Embryonic facial prominence (tissue), 1 donor: ENCODE measurements around the gene MYLK2.

Experiments
- DNase-seq: peaks from one replicate; pipeline ENCODE4 v3.0.0-alpha.2; 2016; ENCODE audit errors: extremely low spot score

The MYLK2 gene

GRCh38 chr20:31853481-31853880, 34.3 kb downstream of the MYLK2 start:
- no peak for DNase-seq

- no peak for DNase-seq
Observed at GRCh38 chr20:31856516-31856915, 37.4 kb downstream of the MYLK2 start.

DNA sequence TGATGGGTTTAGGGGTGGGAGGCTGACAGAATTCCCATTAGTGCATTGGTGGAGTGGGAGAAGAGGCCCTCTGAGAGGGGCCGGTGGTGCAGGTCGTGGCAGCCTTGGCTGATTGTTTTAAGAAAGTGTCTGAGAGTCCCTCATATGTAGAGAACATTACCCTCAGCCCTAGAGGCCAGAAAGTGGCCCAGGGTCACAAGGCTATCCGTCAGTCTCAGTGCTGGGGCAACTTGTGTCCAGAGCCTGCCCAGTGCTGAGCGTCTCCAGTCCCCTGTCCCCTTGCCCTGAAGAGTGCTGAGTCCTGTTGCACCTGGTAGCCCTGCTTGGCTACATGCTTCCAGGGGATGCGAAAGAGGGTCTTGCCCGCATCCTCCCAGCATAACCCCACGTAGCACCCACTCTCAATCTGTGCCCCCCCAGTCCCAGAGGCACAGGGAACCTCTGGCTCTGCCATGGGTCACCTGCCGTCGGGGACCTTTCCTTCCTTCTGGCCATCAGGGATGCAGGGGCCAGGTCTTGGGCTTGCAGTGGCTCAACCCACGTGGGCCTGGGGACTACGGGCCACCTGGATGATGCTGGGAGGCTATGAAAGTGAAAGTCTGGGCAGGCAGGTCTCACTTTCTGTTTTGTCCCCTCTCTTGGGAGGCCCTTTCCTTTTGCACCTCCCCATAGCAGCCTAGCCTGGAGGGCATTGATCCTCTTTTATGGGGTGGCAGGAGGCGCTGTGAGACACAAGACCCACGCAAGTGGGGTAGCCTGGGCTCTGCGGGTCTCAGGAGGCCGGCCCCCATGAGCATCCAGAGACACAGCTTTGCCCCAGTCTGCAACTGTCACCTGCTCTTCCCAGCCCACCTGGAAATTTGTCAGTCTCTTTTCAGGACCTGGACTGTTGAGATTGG, 39.0 kb downstream of the MYLK2 start:
- no peak for DNase-seq

DNA sequence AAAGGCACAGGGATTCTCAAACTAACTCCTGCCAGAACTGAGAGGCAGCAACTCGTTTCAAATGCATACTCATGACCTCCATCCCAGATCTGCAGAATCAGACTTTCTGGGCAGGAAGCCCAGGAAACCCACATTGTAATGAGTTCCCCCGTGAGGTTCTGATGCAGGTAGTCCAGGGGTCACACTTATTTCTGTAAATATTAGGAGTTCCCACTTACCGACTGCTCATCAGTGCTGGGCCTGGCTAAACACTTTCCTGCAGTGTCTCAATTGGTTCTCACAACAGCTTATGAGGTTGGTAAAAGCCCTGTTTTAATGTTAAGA, 39.6 kb downstream of the MYLK2 start:
- DNase-seq: no peak

GRCh38 chr20:31859266-31859997, 40.3 kb downstream of the MYLK2 start:
- no peak for DNase-seq

DNA sequence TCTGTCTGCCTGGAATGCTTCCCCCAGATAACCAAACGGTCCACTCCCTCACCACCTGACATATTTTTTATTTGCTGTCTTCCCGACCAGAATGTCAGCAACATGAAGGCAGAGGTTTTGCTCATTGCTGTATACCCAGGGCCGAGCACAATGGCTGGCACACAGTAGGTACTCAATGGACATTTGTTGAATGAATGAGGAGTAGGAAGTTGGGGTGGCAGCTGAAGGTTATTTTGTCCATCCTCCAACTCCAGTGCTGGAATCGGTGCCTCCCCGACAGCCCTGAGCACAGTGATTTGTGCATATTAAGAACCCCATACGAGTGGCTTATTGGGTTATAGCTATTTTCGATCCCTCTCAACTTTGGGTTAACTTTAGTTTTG, 40.8 kb downstream of the MYLK2 start:
- DNase-seq: no peak

GRCh38 chr20:31860390-31861134, 41.4 kb downstream of the MYLK2 start:
- DNase-seq: no peak

GRCh38 chr20:31861135-31861384, 41.9 kb downstream of the MYLK2 start:
- DNase-seq: no peak

DNA sequence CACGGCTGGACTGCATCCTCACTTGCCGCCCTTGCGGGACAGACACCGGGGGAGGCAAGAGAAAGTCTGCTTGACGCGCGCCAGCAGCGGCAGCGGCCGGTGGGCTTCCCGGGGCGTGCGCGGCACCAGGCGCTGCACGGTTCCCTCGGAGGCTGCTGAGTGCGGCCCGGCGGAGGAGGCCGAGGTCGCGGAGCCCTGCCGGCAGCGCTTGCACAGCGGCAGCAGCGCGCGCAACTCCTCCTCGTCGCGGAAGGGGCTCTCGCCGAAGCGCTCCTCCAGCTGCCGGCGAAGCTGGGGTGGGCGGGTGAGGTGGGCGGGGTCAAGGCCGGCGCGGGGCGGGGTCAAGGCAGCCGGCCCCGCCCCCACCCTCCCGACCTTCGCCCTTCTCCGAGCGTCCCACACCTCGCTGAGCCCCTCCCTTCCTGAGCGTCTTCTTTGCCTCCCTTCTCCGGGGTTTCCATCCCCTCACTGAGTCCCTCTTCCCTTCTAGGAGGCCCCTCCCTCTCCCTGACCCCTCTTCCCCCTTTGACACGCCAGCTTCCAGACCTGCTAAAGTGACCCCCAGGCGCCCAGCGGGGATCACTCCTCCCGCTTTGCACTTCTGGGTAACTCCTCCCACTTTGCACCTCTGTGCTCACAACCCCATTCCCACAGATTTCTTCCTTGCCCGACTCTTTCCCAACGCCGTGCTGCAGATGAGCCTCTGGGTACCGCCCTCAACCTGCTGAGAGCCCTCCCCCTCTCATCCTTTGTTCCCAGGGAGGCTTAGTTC, 42.4 kb downstream of the MYLK2 start:
- no peak for DNase-seq

GRCh38 chr20:31862157-31862470, 43.0 kb downstream of the MYLK2 start:
- no peak for DNase-seq

GRCh38 chr20:31862506-31862905, 43.4 kb downstream of the MYLK2 start:
- no peak for DNase-seq

DNA sequence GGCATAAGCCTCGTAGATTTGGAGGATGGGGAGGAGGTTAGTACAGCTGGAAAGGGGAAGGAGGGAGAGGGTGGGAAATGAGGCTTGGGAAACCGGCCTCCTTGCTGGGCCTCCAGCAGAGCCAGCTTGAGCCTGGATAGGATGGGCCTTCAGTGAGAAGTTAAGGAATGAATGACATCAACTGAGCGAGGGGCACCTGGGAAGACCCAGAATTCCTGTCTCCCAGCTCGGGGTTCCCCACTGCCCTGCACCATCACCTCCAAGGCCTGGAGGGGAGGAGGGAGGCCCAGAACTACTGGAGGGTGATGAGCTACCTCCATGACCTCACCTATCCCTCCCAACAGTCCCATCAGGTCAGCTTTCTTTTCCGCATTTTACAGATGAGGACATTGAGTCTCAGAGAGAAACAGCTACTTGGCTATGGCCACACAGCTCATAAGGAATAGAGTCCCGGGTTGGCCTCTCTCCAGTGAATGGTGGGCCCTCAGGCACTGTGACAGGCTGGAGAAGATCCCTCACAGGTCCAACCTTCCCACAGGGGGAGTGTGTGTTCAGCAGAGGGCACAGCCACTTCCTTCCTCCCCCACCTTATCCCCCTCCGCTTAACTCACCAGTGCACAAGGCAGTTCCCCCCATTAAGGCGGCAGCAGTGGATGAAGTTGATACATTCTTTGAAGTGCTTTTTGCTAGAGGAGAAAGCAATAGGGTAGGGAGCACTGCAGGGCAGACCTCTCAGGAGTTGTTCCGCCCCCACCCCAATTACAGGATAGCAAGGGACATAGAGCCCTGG, 44.3 kb downstream of the MYLK2 start:
- no peak for DNase-seq

DNA sequence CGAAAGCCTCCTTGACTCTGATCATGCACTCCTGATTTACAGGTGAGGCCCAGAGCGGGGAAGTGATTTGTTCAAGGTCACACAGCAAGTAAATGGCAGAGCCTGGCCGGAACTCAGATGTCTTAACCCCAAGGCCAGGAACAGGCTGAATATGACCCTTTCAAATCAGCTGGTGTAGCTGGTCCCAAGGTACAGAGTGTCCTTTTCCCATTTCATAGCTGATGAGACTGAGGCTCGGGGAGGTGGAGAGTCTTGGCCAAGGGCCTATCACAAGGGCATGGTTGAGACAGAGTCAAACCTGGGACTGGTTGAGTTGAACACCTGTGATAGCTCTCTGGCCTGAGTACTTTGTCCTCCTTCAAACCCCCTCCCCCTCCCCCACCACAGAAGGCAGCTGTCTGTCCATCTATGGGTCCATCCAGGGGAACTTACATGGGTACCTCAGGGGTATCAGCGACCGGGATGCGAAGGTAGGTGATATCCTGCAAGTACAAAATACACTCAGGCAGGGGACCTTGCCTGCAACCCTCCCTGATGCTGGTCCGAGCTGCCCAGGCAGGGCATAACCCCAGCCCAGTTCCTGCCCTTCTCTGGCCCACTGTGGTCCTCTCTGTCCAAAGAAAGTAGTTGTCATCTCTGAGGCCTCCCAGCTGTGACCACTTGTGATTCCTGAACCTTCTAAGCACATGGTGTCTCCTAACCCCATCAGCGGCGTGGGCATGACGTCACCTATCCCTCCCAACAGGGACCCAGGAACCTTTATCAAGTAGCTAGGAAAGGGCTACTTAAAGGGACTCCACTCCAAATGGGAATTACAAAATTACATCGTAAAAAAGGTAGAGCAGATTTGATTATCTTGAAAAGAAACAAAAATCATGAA, 45.6 kb downstream of the MYLK2 start:
- no peak for DNase-seq

DNA sequence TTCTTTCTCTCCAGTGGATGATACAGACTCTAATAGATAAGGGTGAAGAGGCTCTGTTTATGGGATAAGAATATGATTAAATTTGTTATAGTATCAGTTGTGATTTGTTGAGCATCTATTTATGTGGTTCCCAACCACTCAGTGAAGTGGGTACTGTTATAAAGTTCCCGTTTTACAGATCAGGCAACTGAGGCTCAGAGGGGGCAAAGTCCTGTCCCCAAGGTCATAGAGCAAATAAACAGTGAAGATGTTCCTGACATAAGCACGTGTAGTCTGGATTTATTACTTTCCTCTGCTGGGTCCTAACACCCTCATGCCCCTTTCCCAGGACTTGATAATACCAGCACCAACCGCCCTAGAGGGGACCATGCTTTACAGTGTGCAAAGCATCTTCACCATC, 47.1 kb downstream of the MYLK2 start:
- DNase-seq: no peak

GRCh38 chr20:31868853-31869672, 49.9 kb downstream of the MYLK2 start:
- DNase-seq: no peak

GRCh38 chr20:31869673-31869941, 50.5 kb downstream of the MYLK2 start:
- no peak for DNase-seq

GRCh38 chr20:31869942-31870725, 51.0 kb downstream of the MYLK2 start, which contains the start of the genes DUSP15 and TTLL9:
Gene DUSP15, minus strand, starts transcription at chr20:31870527. Its CDS starts 190 bp downstream, at chr20:31870337.
Gene TTLL9, plus strand, starts transcription at chr20:31870634. Its CDS starts 493 bp downstream, at chr20:31871127.
- no peak for DNase-seq

- DNase-seq: no peak
Observed at GRCh38 chr20:31870726-31871617, 51.8 kb downstream of the MYLK2 start.
